GM19324 (cell line): ENCODE measurements around the gene CDH23.

Experiments used
- ATAC-seq: cut with Tn5 transposase; IDR thresholded peaks from one replicate; pipeline ENCODE4 v1.9.1; 2021; ENCODE audit warnings: mild to moderate bottlenecking, moderate library complexity; ENCODE audit not compliant: unreplicated experiment, low FRiP score

Gene CDH23

GRCh38 chr10:71721313-71721712 lies 324.6 kb downstream of the CDH23 start:
- ATAC-seq, result no peak

- ATAC-seq, result no peak
Measured at GRCh38 chr10:71722849-71723248, 326.1 kb downstream of the CDH23 start.

- ATAC-seq, result no peak
Measured at GRCh38 chr10:71723311-71723710, 326.6 kb downstream of the CDH23 start.

- no peak for ATAC-seq
Measured at GRCh38 chr10:71724539-71724938, 327.8 kb downstream of the CDH23 start.

GRCh38 chr10:71725249-71725648 lies 328.5 kb downstream of the CDH23 start:
- no peak for ATAC-seq

- no peak for ATAC-seq
Measured at GRCh38 chr10:71725998-71726579, 329.4 kb downstream of the CDH23 start.

GRCh38 chr10:71726580-71727104 lies 329.9 kb downstream of the CDH23 start:
- peak; percentile 7 for ATAC-seq

- ATAC-seq, result peak; percentile 46
Measured at GRCh38 chr10:71727105-71727737, 330.5 kb downstream of the CDH23 start.

GRCh38 chr10:71727738-71728737 lies 331.3 kb downstream of the CDH23 start:
- ATAC-seq, result peak; percentile 60

- ATAC-seq, result no peak
Measured at GRCh38 chr10:71729161-71729636, 332.5 kb downstream of the CDH23 start.

GRCh38 chr10:71731791-71732190 lies 335.1 kb downstream of the CDH23 start:
- ATAC-seq, result no peak

- no peak for ATAC-seq
Measured at GRCh38 chr10:71734797-71735196, 338.1 kb downstream of the CDH23 start.

GRCh38 chr10:71735709-71736569 lies 339.2 kb downstream of the CDH23 start:
- no peak for ATAC-seq

- no peak for ATAC-seq
Measured at GRCh38 chr10:71736570-71736952, 339.8 kb downstream of the CDH23 start.

GRCh38 chr10:71737001-71737833 lies 340.5 kb downstream of the CDH23 start:
- ATAC-seq, result no peak

- no peak for ATAC-seq
Measured at GRCh38 chr10:71737834-71738197, 341.1 kb downstream of the CDH23 start.

- ATAC-seq, result no peak
Measured at GRCh38 chr10:71739358-71739900, 342.7 kb downstream of the CDH23 start.

GRCh38 chr10:71740069-71740653 lies 343.4 kb downstream of the CDH23 start:
- ATAC-seq, result no peak

- no peak for ATAC-seq
Measured at GRCh38 chr10:71741029-71741428, 344.3 kb downstream of the CDH23 start.
